ENCODE results near the gene HOTAIR.

HOTAIR gene

DNA sequence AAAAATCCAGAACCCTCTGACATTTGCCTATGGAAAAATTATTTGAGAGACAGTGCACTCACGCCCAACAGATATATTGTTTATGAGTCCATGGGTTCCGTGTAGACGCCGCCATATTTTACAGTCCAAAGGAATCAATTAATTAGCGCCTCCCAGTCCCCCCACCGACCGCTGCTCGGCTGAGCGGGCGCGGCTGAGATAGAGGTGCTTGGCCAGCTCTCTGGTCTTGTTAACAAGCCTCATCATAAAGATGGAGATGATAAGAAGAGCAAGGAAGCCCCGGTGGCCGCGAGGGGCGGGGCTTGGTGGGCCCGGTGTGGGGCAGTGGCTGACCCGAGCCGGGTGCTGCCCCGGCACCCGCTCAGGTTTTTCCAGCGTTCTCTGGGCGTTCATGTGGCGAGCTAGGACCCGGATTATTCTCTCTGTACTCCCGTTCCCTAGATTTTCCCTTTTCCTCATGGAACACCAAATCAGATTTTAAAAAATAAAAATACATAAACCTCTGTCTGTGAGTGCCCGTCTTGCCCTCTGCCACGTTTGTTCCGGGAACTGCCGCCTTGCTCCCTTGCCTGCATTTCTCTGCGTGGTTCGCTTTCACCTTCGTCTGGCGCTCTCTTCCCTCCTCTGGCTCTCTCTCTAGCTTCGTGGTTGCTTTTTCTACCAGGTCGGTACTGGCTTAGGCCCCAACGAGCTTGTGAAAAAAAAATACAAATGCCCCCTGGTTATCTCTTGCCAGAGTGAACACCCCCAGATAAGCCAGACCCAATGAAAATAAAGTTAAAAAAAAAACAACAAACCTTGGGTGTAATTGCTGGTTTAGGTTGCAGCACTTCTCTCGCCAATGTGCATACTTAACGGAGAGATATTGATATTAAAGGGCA is 11.1 kb downstream of the HOTAIR start:
- no peak for TF ChIP-seq GATA2 (IDR thresholded peaks at IDR 0.05; ENCODE audit: low read depth, low read length)
- TF ChIP-seq GATA3 (IDR thresholded peaks at IDR 0.05; ENCODE audit: low read depth, low read length): no peak

DNA sequence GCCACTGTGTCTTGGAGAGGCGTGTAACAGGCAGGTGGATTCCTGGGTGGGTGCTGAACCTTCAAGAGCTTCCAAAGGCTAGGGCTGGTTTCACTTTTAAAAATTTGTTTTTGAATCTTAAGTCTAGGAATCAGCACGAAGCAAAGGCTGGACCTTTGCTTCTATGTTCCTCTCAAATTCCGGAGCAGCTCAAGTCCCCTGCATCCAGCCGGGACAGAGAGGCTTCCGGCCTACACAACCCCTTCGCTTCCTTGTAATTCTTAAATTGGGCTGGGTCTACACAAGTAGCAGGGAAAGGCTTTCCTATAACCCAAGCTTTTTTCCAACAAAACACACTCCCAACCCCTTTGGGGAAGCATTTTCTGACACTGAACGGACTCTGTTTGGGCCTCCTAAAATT is 11.7 kb downstream of the HOTAIR start:
- TF ChIP-seq GATA3 (IDR thresholded peaks at IDR 0.05; ENCODE audit: low read depth, low read length): no peak
- TF ChIP-seq GATA2 (IDR thresholded peaks at IDR 0.05; ENCODE audit: low read depth, low read length): no peak

DNA sequence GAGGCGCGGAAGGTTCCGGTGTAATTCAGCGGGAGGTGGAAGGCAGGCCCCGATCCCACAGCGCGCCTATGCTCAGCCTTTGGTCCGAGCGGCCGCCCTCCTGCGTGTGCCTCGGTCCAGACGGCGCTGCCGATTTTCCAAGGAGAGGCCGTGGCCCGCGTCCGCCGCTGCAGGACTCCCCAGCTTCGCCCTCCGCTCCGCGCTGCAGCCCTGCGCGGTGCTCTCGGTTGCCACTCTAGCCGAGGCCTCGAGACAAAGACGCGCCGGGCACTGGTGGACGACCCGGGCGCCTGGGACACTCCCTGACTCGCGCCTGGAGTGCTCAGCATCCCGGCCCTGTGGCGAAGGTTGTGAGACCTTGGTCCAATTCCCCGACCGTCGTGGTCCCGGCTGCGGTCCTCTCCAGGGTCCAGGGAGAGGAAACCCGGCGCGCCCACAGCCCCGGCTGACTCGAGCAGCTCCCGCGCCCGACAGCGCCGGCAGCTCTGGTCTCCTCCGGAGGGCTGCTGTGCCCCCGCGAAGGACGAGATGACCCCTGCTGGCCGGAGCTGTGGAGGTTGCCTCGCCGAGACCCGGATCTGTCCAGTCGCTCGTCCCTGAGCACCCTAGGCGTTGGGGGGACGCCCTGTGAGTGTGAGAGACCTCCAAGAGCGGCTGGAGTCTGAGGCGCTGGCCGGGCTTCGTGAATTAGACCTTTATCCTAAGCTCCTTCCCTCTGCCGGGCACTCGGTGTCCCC is 13.6 kb downstream of the HOTAIR start:
- TF ChIP-seq GATA3 (IDR thresholded peaks at IDR 0.05; ENCODE audit: low read depth, low read length): no peak
- no peak for TF ChIP-seq GATA2 (IDR thresholded peaks at IDR 0.05; ENCODE audit: low read depth, low read length)

- TF ChIP-seq GATA3 (IDR thresholded peaks at IDR 0.05; ENCODE audit: low read depth, low read length): no peak
- TF ChIP-seq GATA2 (IDR thresholded peaks at IDR 0.05; ENCODE audit: low read depth, low read length): no peak
Measured at GRCh38 chr12:53960187-53961024, 14.3 kb downstream of the HOTAIR start.

- no peak for TF ChIP-seq GATA3 (IDR thresholded peaks at IDR 0.05; ENCODE audit: low read depth, low read length)
- no peak for TF ChIP-seq GATA2 (IDR thresholded peaks at IDR 0.05; ENCODE audit: low read depth, low read length)
Measured at GRCh38 chr12:53959314-53959713, 15.4 kb downstream of the HOTAIR start.

DNA sequence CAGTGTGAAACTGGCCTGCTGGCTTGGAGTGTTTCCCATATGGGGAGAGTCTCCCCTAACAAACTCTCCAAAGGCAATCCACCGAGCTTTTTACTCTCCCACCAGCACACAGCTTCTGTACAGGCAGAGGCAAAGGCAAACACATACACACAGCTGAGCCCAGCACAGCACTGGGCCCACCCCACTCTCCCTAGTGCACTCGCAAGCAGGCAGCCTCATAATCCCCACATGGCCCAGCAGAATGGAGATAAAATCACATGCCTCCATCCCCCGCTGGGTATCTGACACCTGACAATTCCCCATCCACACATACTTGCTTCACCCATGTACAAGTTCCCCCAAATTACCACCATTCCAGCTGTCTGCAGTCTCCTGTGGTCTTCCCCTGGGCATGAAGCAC is 16.6 kb downstream of the HOTAIR start:
- no peak for TF ChIP-seq GATA3 (IDR thresholded peaks at IDR 0.05; ENCODE audit: low read depth, low read length)
- TF ChIP-seq GATA2 (IDR thresholded peaks at IDR 0.05; ENCODE audit: low read depth, low read length): no peak

- TF ChIP-seq GATA2 (IDR thresholded peaks at IDR 0.05; ENCODE audit: low read depth, low read length) (no peak), GATA3 (IDR thresholded peaks at IDR 0.05; ENCODE audit: low read depth, low read length) (no peak)
Measured at GRCh38 chr12:53956914-53957536, 17.7 kb downstream of the HOTAIR start.

DNA sequence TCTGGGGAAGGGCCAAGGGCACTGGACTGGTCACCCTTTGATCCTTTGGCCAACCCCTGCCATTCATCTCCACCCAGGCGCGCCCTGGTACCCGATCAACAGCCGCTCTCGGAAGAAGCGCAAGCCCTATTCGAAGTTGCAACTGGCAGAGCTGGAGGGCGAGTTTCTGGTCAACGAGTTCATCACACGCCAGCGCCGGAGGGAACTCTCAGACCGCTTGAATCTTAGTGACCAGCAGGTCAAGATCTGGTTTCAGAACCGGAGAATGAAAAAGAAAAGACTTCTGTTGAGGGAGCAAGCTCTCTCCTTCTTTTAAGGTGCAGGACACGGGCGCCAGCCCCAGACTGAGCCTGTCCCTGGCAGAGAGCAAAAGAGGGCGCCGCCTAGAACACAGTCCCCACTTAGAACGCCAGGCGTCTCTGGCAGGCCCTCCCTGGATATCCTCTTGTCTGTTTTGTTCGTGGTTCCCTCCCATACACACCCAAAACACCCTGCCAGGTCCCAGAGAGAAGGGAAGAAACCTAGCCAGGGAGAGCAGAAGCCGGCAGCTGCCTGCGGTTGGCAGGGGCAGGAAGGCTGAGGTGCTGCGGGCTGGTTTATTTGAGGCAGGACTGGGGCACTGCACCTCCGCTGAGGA is 18.4 kb downstream of the HOTAIR start:
- no peak for TF ChIP-seq GATA3 (IDR thresholded peaks at IDR 0.05; ENCODE audit: low read depth, low read length)
- no peak for TF ChIP-seq GATA2 (IDR thresholded peaks at IDR 0.05; ENCODE audit: low read depth, low read length)

GRCh38 chr12:53955776-53956250 is 18.9 kb downstream of the HOTAIR start:
- TF ChIP-seq GATA2 (IDR thresholded peaks at IDR 0.05; ENCODE audit: low read depth, low read length): no peak
- no peak for TF ChIP-seq GATA3 (IDR thresholded peaks at IDR 0.05; ENCODE audit: low read depth, low read length)

DNA sequence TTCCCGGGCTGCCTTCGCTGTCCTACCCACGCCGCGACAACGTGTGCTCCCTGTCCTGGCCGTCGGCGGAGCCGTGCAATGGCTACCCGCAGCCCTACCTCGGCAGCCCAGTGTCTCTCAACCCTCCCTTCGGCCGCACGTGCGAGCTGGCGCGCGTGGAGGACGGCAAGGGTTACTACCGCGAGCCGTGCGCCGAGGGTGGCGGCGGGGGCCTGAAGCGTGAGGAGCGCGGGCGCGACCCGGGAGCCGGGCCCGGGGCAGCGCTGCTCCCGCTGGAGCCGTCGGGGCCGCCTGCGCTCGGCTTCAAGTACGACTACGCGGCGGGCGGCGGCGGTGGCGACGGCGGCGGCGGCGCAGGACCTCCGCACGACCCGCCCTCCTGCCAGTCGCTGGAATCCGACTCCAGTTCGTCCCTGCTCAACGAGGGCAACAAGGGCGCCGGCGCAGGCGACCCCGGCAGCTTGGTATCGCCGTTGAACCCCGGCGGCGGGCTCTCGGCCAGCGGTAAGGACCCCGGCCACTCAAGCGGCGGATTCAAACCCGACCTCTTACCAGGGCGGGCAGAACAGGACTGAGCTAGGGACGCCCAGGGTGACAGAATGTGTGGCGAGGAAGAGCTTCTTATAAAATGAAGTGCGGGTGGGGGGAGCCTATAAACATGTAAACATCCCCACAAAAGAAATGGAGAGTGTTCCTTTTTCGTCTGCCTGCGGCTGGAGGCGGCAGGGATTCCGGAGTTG is 19.5 kb downstream of the HOTAIR start:
- TF ChIP-seq GATA2 (IDR thresholded peaks at IDR 0.05; ENCODE audit: low read depth, low read length): no peak
- no peak for TF ChIP-seq GATA3 (IDR thresholded peaks at IDR 0.05; ENCODE audit: low read depth, low read length)

GRCh38 chr12:53954694-53955035 is 20.1 kb downstream of the HOTAIR start, which contains the start of gene HOXC12:
Gene HOXC12, plus strand, starts transcription at chr12:53954903. Its CDS starts 27 bp downstream, at chr12:53954930.
- no peak for TF ChIP-seq GATA2 (IDR thresholded peaks at IDR 0.05; ENCODE audit: low read depth, low read length)
- no peak for TF ChIP-seq GATA3 (IDR thresholded peaks at IDR 0.05; ENCODE audit: low read depth, low read length)

All from SH-SY5Y (cell line).